GM12878 (cell line): Measurements from ENCODE around the gene ANGPTL4. TPM values are rescaled to one million over a fixed set of nuclear protein-coding genes. Genes with fewer than 3 reads are reported as not detected.
A peak's percentile ranks its signal among the peaks of the same experiment; 100 is the strongest.

ENCODE experiments used
- ASH2L ChIP-seq: fragments of 300-600, 200-600 bp; sonication (generic); IDR thresholded peaks from 2 replicates; pipeline ENCODE4 v1.6.1; 2017; ENCODE audit warnings: low read depth, mild to moderate bottlenecking, borderline replicate concordance
- ATF7 ChIP-seq: fragments of 450-650 bp; IDR thresholded peaks from 2 replicates; pipeline ENCODE4 v1.6.1; 2016; ENCODE audit warnings: low read depth, mild to moderate bottlenecking
- BACH1 ChIP-seq: fragments of 450-650 bp; IDR thresholded peaks from 2 replicates; pipeline ENCODE4 v1.6.1; 2017; ENCODE audit warnings: mild to moderate bottlenecking, borderline replicate concordance
- ETV6 ChIP-seq, 2 experiments: fragments of 450-650 bp in 1 of 2; IDR thresholded peaks in 1 of 2; conservative IDR thresholded peaks in 1 of 2; 2 replicates each; pipeline ENCODE4 v1.6.1; 2014; ENCODE audit warnings: antibody characterized with exemption in 1 of 2, borderline replicate concordance in 1 of 2, low read depth in 1 of 2, mild to moderate bottlenecking in 1 of 2, moderate library complexity in 1 of 2
- FOXM1 ChIP-seq: IDR thresholded peaks from 2 replicates; pipeline ENCODE4 v1.6.1; 2012; ENCODE audit warnings: low read depth, mild to moderate bottlenecking, inconsistent platforms, low read length, moderate library complexity
- GATAD2B ChIP-seq: fragments of 450-650 bp; conservative IDR thresholded peaks from 2 replicates; pipeline ENCODE4 v1.6.1; 2017; ENCODE audit warnings: low read depth, mild to moderate bottlenecking, moderate library complexity
- HDAC2 ChIP-seq: fragments of 200-600 bp; sonication (generic); IDR thresholded peaks from 2 replicates; pipeline ENCODE4 v1.6.1; 2017
- IRF4 ChIP-seq: IDR thresholded peaks from 2 replicates; pipeline ENCODE4 v1.6.1; 2011; ENCODE audit warnings: low read depth, low read length
- JUND ChIP-seq: IDR thresholded peaks from 2 replicates; pipeline ENCODE4 v1.6.1; 2012; ENCODE audit warnings: low read depth, mild to moderate bottlenecking, low read length, improper control_type of control experiment, moderate library complexity
- KDM1A ChIP-seq: fragments of 200-600 bp; sonication (generic); IDR thresholded peaks from 2 replicates; pipeline ENCODE4 v1.6.1; 2016; ENCODE audit warnings: borderline replicate concordance
- MAX ChIP-seq: IDR thresholded peaks from 2 replicates; pipeline ENCODE4 v1.6.1; 2012; ENCODE audit warnings: low read depth, low read length, improper control_type of control experiment
- NFYB ChIP-seq: IDR thresholded peaks from 2 replicates; pipeline ENCODE4 v1.6.1; 2011; ENCODE audit warnings: low read depth, mild to moderate bottlenecking, low read length, improper control_type of control experiment, moderate library complexity; ENCODE audit not compliant: insufficient read depth
- RAD21 ChIP-seq: IDR thresholded peaks from 2 replicates; pipeline ENCODE4 v1.6.1; 2011; ENCODE audit warnings: mild to moderate bottlenecking, low read depth, low read length, moderate library complexity; ENCODE audit not compliant: insufficient read depth
- RAD51 ChIP-seq: fragments of 450-650 bp; IDR thresholded peaks from 2 replicates; pipeline ENCODE4 v1.6.1; 2016; ENCODE audit warnings: moderate library complexity, mild to moderate bottlenecking, inconsistent platforms
- RB1 ChIP-seq: fragments of 450-650 bp; formaldehyde crosslinking; IDR thresholded peaks from 2 replicates; pipeline ENCODE4 v1.6.1; 2017; ENCODE audit warnings: mild to moderate bottlenecking, borderline replicate concordance
- SP1 ChIP-seq: IDR thresholded peaks from one replicate; pipeline ENCODE4 v1.6.1; 2011; ENCODE audit warnings: low read depth, low read length
- SREBF1 ChIP-seq: IDR thresholded peaks from 2 replicates; pipeline ENCODE4 v1.6.1; 2012; ENCODE audit warnings: mild to moderate bottlenecking, low read length
- SRF ChIP-seq, 2 experiments: IDR thresholded peaks; 2 replicates each; pipeline ENCODE4 v1.6.1; 2011; ENCODE audit warnings: low read depth in 2 of 2, low read length in 2 of 2, mild to moderate bottlenecking in 1 of 2, moderate library complexity in 1 of 2
- TBL1XR1 ChIP-seq: IDR thresholded peaks from 2 replicates; pipeline ENCODE4 v1.6.1; 2012; ENCODE audit warnings: low read depth, low read length, improper control_type of control experiment
- YBX1 ChIP-seq: fragments of 450-650 bp; IDR thresholded peaks from 2 replicates; pipeline ENCODE4 v1.6.1; 2016; ENCODE audit warnings: antibody characterized with exemption
- ZBTB4 ChIP-seq: fragments of 450-650 bp; formaldehyde crosslinking; IDR thresholded peaks from 2 replicates; pipeline ENCODE4 v1.4.0; 2022; ENCODE audit warnings: mild to moderate bottlenecking, moderate library complexity
- ZNF622 ChIP-seq: fragments of 450-650 bp; IDR thresholded peaks from 2 replicates; pipeline ENCODE4 v1.6.1; 2017; ENCODE audit warnings: mild to moderate bottlenecking, inconsistent platforms
- polyA plus RNA-seq, 11 experiments: library from polyadenylated mRNA; depleted of rRNA in 4 of 11; unstranded in 6 of 11; stranded (reverse) in 5 of 11; fragments of >200 nt; fragmentation: Nextera tagmentation in 4 of 11; fragmentation: Illumina TruSeq in 1 of 11; extraction: Ambion mirVana in 4 of 11; extraction: Trizol in 1 of 11; gene quantifications; 1 replicate in 1 of 11; 2 replicates in 10 of 11; pipeline versions ENCODE4 v1.2.1 to v1.2.3, GENCODE V29; 2011 to 2016; ENCODE audit warnings: inconsistent platforms in 2 of 11, missing spikeins in 2 of 11, low read depth in 1 of 11
- total RNA-seq, 4 experiments: library from RNA; depleted of rRNA in 3 of 4; stranded (reverse); fragments of >200 nt in 3 of 4; fragmentation: Illumina TruSeq in 1 of 4; extraction: Trizol in 1 of 4; gene quantifications; 2 replicates each; pipeline versions ENCODE4 v1.2.1 to v1.2.3, GENCODE V29; 2013 to 2021
- TF ChIP-seq, protein P1 (sequence below): fragments of 450-650 bp; IDR thresholded peaks from 2 replicates; pipeline ENCODE4 v1.6.1; 2016; ENCODE audit warnings: mild to moderate bottlenecking
- TF ChIP-seq, protein P2 (sequence below): IDR thresholded peaks from 2 replicates; pipeline ENCODE4 v1.6.1; 2012; ENCODE audit warnings: low read depth, low read length, improper control_type of control experiment

ANGPTL4 gene
- total and polyA plus RNA-seq, 10 of the 15 experiments (the other 5 are each of a cell fraction or from before 2014, with no cell fraction given) = 0.45 TPM; not detected in 9

GRCh38 chr19:8412783-8413628 is 49.1 kb downstream of the ANGPTL4 start, which contains the start of gene MARCHF2 (continued):
- TF ChIP-seq ETV6 (conservative IDR thresholded peaks at IDR 0.05 in 1 of 2, IDR thresholded peaks at IDR 0.05 in 1 of 2; ENCODE audit: borderline replicate concordance in 1 of 2, low read depth in 1 of 2) (no peak), NFYB (peak; percentile 88; the same call in 1 of the 2 replicates), ZNF622 (no peak), GATAD2B (peak; percentile 86), HDAC2 (no peak), RB1 (no peak), IRF4 (no peak), TBL1XR1 (no peak), KDM1A (no peak), RAD21 (peak; percentile 60), FOXM1 (no peak), ZBTB4 (CRISPR knock-in tag) (no peak), RAD51 (no peak), ASH2L (no peak), SREBF1 (no peak), YBX1 (no peak), MAX (no peak; the same call in 1 of the 2 replicates), JUND (no peak), SP1 (peak; percentile 98), ATF7 (no peak), SRF (IDR thresholded peaks at IDR 0.05; ENCODE audit: low read depth in 2 of 2, low read length in 2 of 2) (0 out of 4 replicates have a peak, but pooled peaks of 1 of the 2 experiments have one; percentile 19), BACH1 (peak; percentile 72)
- TF ChIP-seq, protein P1, sequence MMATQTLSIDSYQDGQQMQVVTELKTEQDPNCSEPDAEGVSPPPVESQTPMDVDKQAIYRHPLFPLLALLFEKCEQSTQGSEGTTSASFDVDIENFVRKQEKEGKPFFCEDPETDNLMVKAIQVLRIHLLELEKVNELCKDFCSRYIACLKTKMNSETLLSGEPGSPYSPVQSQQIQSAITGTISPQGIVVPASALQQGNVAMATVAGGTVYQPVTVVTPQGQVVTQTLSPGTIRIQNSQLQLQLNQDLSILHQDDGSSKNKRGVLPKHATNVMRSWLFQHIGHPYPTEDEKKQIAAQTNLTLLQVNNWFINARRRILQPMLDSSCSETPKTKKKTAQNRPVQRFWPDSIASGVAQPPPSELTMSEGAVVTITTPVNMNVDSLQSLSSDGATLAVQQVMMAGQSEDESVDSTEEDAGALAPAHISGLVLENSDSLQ = peak; percentile 97
- TF ChIP-seq, protein P2, sequence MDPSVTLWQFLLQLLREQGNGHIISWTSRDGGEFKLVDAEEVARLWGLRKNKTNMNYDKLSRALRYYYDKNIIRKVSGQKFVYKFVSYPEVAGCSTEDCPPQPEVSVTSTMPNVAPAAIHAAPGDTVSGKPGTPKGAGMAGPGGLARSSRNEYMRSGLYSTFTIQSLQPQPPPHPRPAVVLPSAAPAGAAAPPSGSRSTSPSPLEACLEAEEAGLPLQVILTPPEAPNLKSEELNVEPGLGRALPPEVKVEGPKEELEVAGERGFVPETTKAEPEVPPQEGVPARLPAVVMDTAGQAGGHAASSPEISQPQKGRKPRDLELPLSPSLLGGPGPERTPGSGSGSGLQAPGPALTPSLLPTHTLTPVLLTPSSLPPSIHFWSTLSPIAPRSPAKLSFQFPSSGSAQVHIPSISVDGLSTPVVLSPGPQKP = no peak
